Neuronal stem cell (in vitro differentiated cells): Measurements from ENCODE around the gene CAMK2B.

Experiments used
- DNase-seq: peaks from one replicate; pipeline ENCODE4 v3.0.0-alpha.2; 2013; ENCODE audit warnings: low spot score
- H2AFZ ChIP-seq: one replicate; pipeline ENCODE4 v1.6.1; 2013; ENCODE audit warnings: mild to moderate bottlenecking, low read length, inconsistent platforms
- H2AK5ac ChIP-seq: 2 replicates; pipeline ENCODE4 v1.6.1; 2013; ENCODE audit warnings: low read depth, mild to moderate bottlenecking, inconsistent platforms, low read length, moderate library complexity, mixed read lengths
- H2BK120ac ChIP-seq: 2 replicates; pipeline ENCODE4 v1.6.1; 2013; ENCODE audit warnings: low read depth, mild to moderate bottlenecking, inconsistent platforms, low read length, moderate library complexity, mixed read lengths
- H2BK12ac ChIP-seq: one replicate; pipeline ENCODE4 v1.6.1; 2013; ENCODE audit warnings: low read length, inconsistent platforms
- H2BK15ac ChIP-seq: 2 replicates; pipeline ENCODE4 v1.6.1; 2013; ENCODE audit warnings: mild to moderate bottlenecking, low read length, inconsistent platforms, mixed read lengths
- H2BK5ac ChIP-seq: one replicate; pipeline ENCODE4 v1.6.1; 2013; ENCODE audit warnings: inconsistent platforms, mild to moderate bottlenecking, low read length, moderate library complexity
- H3K14ac ChIP-seq: one replicate; pipeline ENCODE4 v1.6.1; 2013; ENCODE audit warnings: low read length, inconsistent platforms
- H3K18ac ChIP-seq: 2 replicates; pipeline ENCODE4 v1.6.1; 2013; ENCODE audit warnings: low read length, inconsistent platforms
- H3K23ac ChIP-seq: 2 replicates; pipeline ENCODE4 v1.6.1; 2013; ENCODE audit warnings: low read depth, mild to moderate bottlenecking, mixed read lengths, low read length, inconsistent platforms; ENCODE audit not compliant: poor library complexity
- H3K27ac ChIP-seq: replicated peaks from 3 replicates; pipeline ENCODE4 v1.5.1; 2013; ENCODE audit warnings: low read length, inconsistent platforms
- H3K27me3 ChIP-seq, 3 experiments: 2 replicates each; pipeline ENCODE4 v1.6.1; 2013; ENCODE audit warnings: low read length in 3 of 3, mild to moderate bottlenecking in 2 of 3, inconsistent platforms in 1 of 3, low read depth in 1 of 3, mixed read lengths in 1 of 3, moderate library complexity in 1 of 3; ENCODE audit not compliant: control insufficient read depth in 3 of 3, insufficient read depth in 3 of 3
- H3K36me3 ChIP-seq, 2 donors: replicated peaks in 1 of 2; 2 replicates each; pipeline ENCODE4 v1.6.1; 2013; ENCODE audit warnings: low read length in 2 of 2; ENCODE audit not compliant: control insufficient read depth in 2 of 2, insufficient read depth in 2 of 2
- H3K4ac ChIP-seq: 2 replicates; pipeline ENCODE4 v1.6.1; 2013; ENCODE audit warnings: inconsistent platforms, mild to moderate bottlenecking, low read length, moderate library complexity
- H3K4me1 ChIP-seq, 2 donors: 1 replicate in 1 of 2; 2 replicates in 1 of 2; pipeline ENCODE4 v1.6.1; 2013; ENCODE audit warnings: low read length in 2 of 2, low read depth in 1 of 2; ENCODE audit not compliant: control insufficient read depth in 2 of 2, insufficient read depth in 1 of 2
- H3K4me2 ChIP-seq: one replicate; pipeline ENCODE4 v1.6.1; 2013; ENCODE audit warnings: mild to moderate bottlenecking, low read length, inconsistent platforms; ENCODE audit not compliant: insufficient read depth, poor library complexity, severe bottlenecking
- H3K4me3 ChIP-seq, 2 donors: 2 replicates each; pipeline ENCODE4 v1.5.1; 2013; ENCODE audit warnings: low read length in 2 of 2, mild to moderate bottlenecking in 2 of 2, inconsistent platforms in 1 of 2, moderate library complexity in 1 of 2
- H3K79me1 ChIP-seq: one replicate; pipeline ENCODE4 v1.6.1; 2013; ENCODE audit warnings: low read depth, mild to moderate bottlenecking, inconsistent platforms, low read length, moderate library complexity
- H3K9ac ChIP-seq: one replicate; pipeline ENCODE4 v1.6.1; 2013; ENCODE audit warnings: mild to moderate bottlenecking, low read depth, low read length, inconsistent platforms; ENCODE audit not compliant: poor library complexity
- H3K9me3 ChIP-seq, 2 donors: replicated peaks in 1 of 2; 2 replicates each; pipeline versions ENCODE3 to v1.6.1; 2013; ENCODE audit warnings: low read length in 2 of 2, mild to moderate bottlenecking in 2 of 2, inconsistent platforms in 1 of 2, low read depth in 1 of 2, mixed read lengths in 1 of 2, moderate library complexity in 1 of 2; ENCODE audit not compliant: control insufficient read depth in 2 of 2, insufficient read depth in 1 of 2
- H4K8ac ChIP-seq: one replicate; pipeline ENCODE4 v1.6.1; 2013; ENCODE audit warnings: low read depth, mild to moderate bottlenecking, inconsistent platforms, low read length, moderate library complexity
- H4K91ac ChIP-seq: one replicate; pipeline ENCODE4 v1.6.1; 2013; ENCODE audit warnings: low read length, low read depth, mild to moderate bottlenecking, inconsistent platforms; ENCODE audit not compliant: poor library complexity
- WGBS, 2 donors: extraction: QIAGEN DNeasy Blood & Tissue Kit; methylation state at CpG; one replicate each; pipeline ENCODE4 v1.1.7; 2013; ENCODE audit warnings: missing lambda C conversion rate in 2 of 2, mixed read lengths in 1 of 2; ENCODE audit not compliant: insufficient read length in 2 of 2, insufficient replicate concordance in 1 of 2; ENCODE audit errors: extremely low coverage in 2 of 2; 5-methylcytosine and 5-hydroxymethylcytosine counted together

Gene CAMK2B

GRCh38 chr7:44216521-44217222, 108.7 kb downstream of the CAMK2B start:
- no peaks in the 10 kb centered on the region for H3K27me3 ChIP-seq
- no peak overlapping the region for H3K18ac ChIP-seq
- H3K14ac ChIP-seq: no peak overlapping the region
- WGBS, 2 donors: no CpG with 5 or more reads among the region's 13 CpGs
- no peak overlapping the region for H3K4ac ChIP-seq
- peak overlapping the region; percentile 50 for H2AK5ac ChIP-seq
- H4K91ac ChIP-seq: no peak overlapping the region
- peak overlapping the region; percentile 26 for H2AFZ ChIP-seq
- no peak overlapping the region for H3K27ac ChIP-seq
- no peak overlapping the region for H2BK15ac ChIP-seq
- peaks cover 4 to 7% of the 10 kb centered on the region in 2 donors for H3K9me3 ChIP-seq
- no peak for DNase-seq
- H3K79me1 ChIP-seq: no peaks in the 10 kb centered on the region
- H3K4me2 ChIP-seq: no peak overlapping the region
- H2BK120ac ChIP-seq: no peak overlapping the region
- no peak overlapping the region for H3K9ac ChIP-seq
- peaks cover 19% of the 10 kb centered on the region in 2 donors for H3K4me1 ChIP-seq
- H4K8ac ChIP-seq: no peak overlapping the region
- peaks cover 6 to 24% of the 10 kb centered on the region in 2 donors for H3K36me3 ChIP-seq
- H2BK5ac ChIP-seq: no peak overlapping the region
- H2BK12ac ChIP-seq: no peak overlapping the region
- H3K4me3 ChIP-seq: no peak overlapping the region
- H3K23ac ChIP-seq: no peak overlapping the region

- Histone ChIP-seq H3K4me2 (no peak overlapping the region), H4K91ac (no peak overlapping the region), H4K8ac (no peak overlapping the region), H3K14ac (no peak overlapping the region), H2BK120ac (no peak overlapping the region), H3K9ac (no peak overlapping the region), H2AFZ (no peak overlapping the region), H3K23ac (no peak overlapping the region), H3K4me1 (peaks cover 19 to 22% of the 10 kb centered on the region in 2 donors), H3K4ac (no peak overlapping the region), H2BK12ac (peak overlapping the region; percentile 48), H2AK5ac (no peak overlapping the region), H2BK5ac (no peak overlapping the region), H3K27ac (no peak overlapping the region), H3K18ac (no peak overlapping the region), H3K9me3 (peaks cover 4 to 7% of the 10 kb centered on the region in 2 donors), H3K27me3 (no peaks in the 10 kb centered on the region), H3K4me3 (no peak overlapping the region), H2BK15ac (no peak overlapping the region), H3K79me1 (no peaks in the 10 kb centered on the region), H3K36me3 (peaks cover 11 to 30% of the 10 kb centered on the region in 2 donors)
- WGBS, 2 donors: no CpG with 5 or more reads among the region's 8 CpGs
- no peak for DNase-seq
These were observed 109.4 kb downstream of the CAMK2B start for GRCh38 chr7:44216019-44216418.

- Histone ChIP-seq H3K23ac (no peak overlapping the region), H3K27ac (no peak overlapping the region), H3K9me3 (peaks cover 4 to 7% of the 10 kb centered on the region in 2 donors), H3K4me2 (no peak overlapping the region), H3K9ac (no peak overlapping the region), H3K18ac (no peak overlapping the region), H2BK15ac (no peak overlapping the region), H3K79me1 (no peaks in the 10 kb centered on the region), H4K8ac (no peak overlapping the region), H2BK5ac (no peak overlapping the region), H2BK120ac (no peak overlapping the region), H3K14ac (no peak overlapping the region), H2AK5ac (no peak overlapping the region), H3K4ac (no peak overlapping the region), H3K27me3 (no peaks in the 10 kb centered on the region), H3K4me3 (peak overlapping the region in 1 of 2 donors; percentile 24), H3K36me3 (peaks cover 15 to 35% of the 10 kb centered on the region in 2 donors), H3K4me1 (peaks cover 19 to 22% of the 10 kb centered on the region in 2 donors), H4K91ac (no peak overlapping the region), H2BK12ac (no peak overlapping the region), H2AFZ (no peak overlapping the region)
- no CpG with 5 or more reads among the region's 7 CpGs for WGBS, 2 donors
- DNase-seq: no peak
These were observed 109.9 kb downstream of the CAMK2B start for GRCh38 chr7:44215531-44215930.

GRCh38 chr7:44213877-44214388, 111.5 kb downstream of the CAMK2B start:
- WGBS, 2 donors: no CpG with 5 or more reads among the region's 9 CpGs
- Histone ChIP-seq H2BK5ac (no peak overlapping the region), H3K36me3 (peaks cover 25 to 51% of the 10 kb centered on the region in 2 donors), H2BK15ac (no peak overlapping the region), H2BK12ac (no peak overlapping the region), H3K4me2 (no peak overlapping the region), H2BK120ac (no peak overlapping the region), H2AFZ (no peak overlapping the region), H3K4me3 (no peak overlapping the region), H3K18ac (no peak overlapping the region), H3K14ac (peak overlapping the region; percentile 33), H3K27ac (no peak overlapping the region), H2AK5ac (no peak overlapping the region), H3K9ac (no peak overlapping the region), H3K4ac (no peak overlapping the region), H3K9me3 (peaks cover 2 to 4% of the 10 kb centered on the region in 2 donors), H3K23ac (peak overlapping the region; percentile 7), H3K27me3 (no peaks in the 10 kb centered on the region), H4K91ac (no peak overlapping the region), H3K4me1 (peaks cover 19 to 22% of the 10 kb centered on the region in 2 donors), H4K8ac (no peak overlapping the region), H3K79me1 (no peaks in the 10 kb centered on the region)
- DNase-seq: no peak
